ENCODE measurements around the gene DMRTB1. TPM values are rescaled to one million over a fixed set of nuclear protein-coding genes. Genes with fewer than 3 reads are reported as not detected.

The DMRTB1 gene
- total RNA-seq, 2 donors from 2014 or later, result not detected

GRCh38 chr1:53499257-53500203, 40.3 kb downstream of the DMRTB1 start:
- Histone ChIP-seq H3K27ac (no peak overlapping the region), H3K4me1 (peaks cover 0 to 7% of the 10 kb centered on the region in 2 donors), H3K36me3 (no peaks in the 10 kb centered on the region), H3K4me3 (no peak overlapping the region), H3K27me3 (no peaks in the 10 kb centered on the region), H3K9me3 (no peaks in the 10 kb centered on the region)
- no peak for TF ChIP-seq CTCF (IDR thresholded peaks at IDR 0.05)
- DNase-seq (ENCODE audit: low spot score), result no peak

- H3K9me3 ChIP-seq, result no peaks in the 10 kb centered on the region
- no peak for TF ChIP-seq CTCF (IDR thresholded peaks at IDR 0.05)
- H3K4me1 ChIP-seq, result peaks cover 0 to 7% of the 10 kb centered on the region in 2 donors
- no peak for DNase-seq (ENCODE audit: low spot score)
- H3K27ac ChIP-seq, result no peak overlapping the region
- no peaks in the 10 kb centered on the region for H3K27me3 ChIP-seq
- no peaks in the 10 kb centered on the region for H3K36me3 ChIP-seq
- no peak overlapping the region for H3K4me3 ChIP-seq
These were observed 41.2 kb downstream of the DMRTB1 start for GRCh38 chr1:53500204-53501064.

- Histone ChIP-seq H3K27ac (no peak overlapping the region), H3K4me1 (peaks cover 0 to 7% of the 10 kb centered on the region in 2 donors), H3K4me3 (no peak overlapping the region), H3K9me3 (no peaks in the 10 kb centered on the region), H3K36me3 (no peaks in the 10 kb centered on the region), H3K27me3 (no peaks in the 10 kb centered on the region)
- DNase-seq (ENCODE audit: low spot score), result no peak
- no peak for TF ChIP-seq CTCF (IDR thresholded peaks at IDR 0.05)
These were observed 42.1 kb downstream of the DMRTB1 start for GRCh38 chr1:53501065-53502005.

GRCh38 chr1:53502641-53503432, 43.6 kb downstream of the DMRTB1 start:
- Histone ChIP-seq H3K27me3 (no peaks in the 10 kb centered on the region), H3K4me1 (peaks cover 0 to 7% of the 10 kb centered on the region in 2 donors), H3K4me3 (no peak overlapping the region), H3K9me3 (no peaks in the 10 kb centered on the region), H3K27ac (no peak overlapping the region), H3K36me3 (no peaks in the 10 kb centered on the region)
- no peak for TF ChIP-seq CTCF (IDR thresholded peaks at IDR 0.05)
- DNase-seq (ENCODE audit: low spot score), result no peak

All from right atrium auricular region (tissue), 2 donors.